Activated CD8-positive, alpha-beta memory T cell treated with anti-CD3 and anti-CD28 coated beads for 4 hours (primary cell): Measurements from ENCODE around the gene NF1.
"Not testable (repeated sequence)": the region's sequence is repeated elsewhere in the genome, so short reads cannot be mapped to it uniquely, and the experiment has no call there.

ENCODE experiments used
- DNase-seq, 2 donors: peaks; one replicate each; pipeline ENCODE4 v3.0.0-alpha.2; 2020; ENCODE audit warnings: low read depth in 2 of 2

NF1 gene

DNA sequence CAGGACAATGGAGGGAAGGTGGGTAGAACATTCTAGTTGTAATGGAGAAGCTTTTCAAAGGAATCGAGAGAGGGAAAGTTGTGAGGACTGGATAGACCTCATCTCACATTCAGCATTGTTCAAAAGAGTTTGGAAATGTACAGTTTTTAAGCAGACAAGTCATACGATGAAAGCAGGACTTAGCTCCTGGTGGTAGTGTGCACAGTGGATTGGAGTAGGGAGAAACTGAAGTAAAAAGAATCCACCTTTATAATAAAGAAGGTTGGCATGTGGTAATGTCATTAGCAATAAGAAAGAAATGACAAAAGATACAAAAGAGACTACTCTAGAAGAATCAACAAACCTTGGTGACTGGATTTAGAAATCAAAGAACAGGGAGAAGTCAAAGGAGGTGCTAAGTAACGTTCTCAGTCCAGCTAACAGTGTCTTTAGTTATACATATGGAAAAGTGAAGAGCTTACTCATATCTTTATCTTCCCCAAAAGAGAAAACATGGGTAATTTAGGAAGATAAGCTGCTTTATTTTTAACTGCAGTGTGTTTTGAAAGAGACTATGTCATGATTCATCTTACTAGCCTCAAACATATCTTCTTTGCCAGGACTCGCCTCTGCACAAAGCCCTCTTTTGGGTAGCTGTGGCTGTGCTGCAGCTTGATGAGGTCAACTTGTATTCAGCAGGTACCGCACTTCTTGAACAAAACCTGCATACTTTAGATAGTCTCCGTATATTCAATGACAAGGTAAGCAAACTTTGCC lies 245.3 kb downstream of the NF1 start:
- no peak for DNase-seq

GRCh38 chr17:31345191-31345747 lies 250.5 kb downstream of the NF1 start:
- DNase-seq, result not testable (repeated sequence)

DNA sequence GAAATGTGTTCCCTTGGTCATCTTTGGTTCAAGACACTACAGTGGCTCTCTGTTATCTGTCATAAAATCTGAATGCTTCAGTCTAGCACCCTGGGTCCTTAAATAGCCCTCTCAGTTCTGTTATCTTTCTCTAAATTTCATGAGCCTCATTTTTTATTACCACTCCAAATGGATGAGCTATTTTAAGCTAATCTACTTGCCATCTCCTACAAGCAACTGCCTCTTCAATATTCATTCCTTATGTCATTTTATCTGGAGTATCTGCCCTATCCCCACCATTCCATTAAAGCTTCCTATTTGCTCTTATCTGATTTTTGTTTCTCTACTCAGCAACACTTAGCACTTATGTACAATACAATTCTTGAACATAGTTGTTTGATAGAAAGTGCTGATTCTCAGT lies 254.7 kb downstream of the NF1 start:
- no peak for DNase-seq

DNA sequence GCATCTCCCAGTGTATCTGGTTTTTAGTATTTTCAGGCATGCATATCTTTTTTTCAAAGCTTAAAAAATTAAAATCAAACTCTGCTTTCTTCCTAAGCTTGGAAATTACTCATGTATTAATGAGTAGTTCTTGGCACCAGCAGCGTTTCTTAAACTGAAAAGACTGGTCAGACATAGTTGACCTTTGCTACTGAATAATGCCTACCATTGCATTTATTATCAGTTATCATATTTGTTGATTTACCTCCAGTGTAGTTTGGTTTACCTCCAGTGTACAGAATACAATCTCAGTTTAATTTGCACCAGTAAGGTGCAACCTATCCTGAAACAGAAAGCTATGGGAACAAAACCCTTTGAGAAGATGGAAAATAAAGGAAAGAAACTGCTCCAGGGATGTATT lies 261.2 kb downstream of the NF1 start:
- no peak for DNase-seq

- no peak for DNase-seq
These were observed 262.3 kb downstream of the NF1 start for GRCh38 chr17:31357091-31357490.

GRCh38 chr17:31357839-31358394 lies 263.1 kb downstream of the NF1 start:
- DNase-seq, result no peak

GRCh38 chr17:31364012-31364411 lies 269.2 kb downstream of the NF1 start:
- no peak for DNase-seq

DNA sequence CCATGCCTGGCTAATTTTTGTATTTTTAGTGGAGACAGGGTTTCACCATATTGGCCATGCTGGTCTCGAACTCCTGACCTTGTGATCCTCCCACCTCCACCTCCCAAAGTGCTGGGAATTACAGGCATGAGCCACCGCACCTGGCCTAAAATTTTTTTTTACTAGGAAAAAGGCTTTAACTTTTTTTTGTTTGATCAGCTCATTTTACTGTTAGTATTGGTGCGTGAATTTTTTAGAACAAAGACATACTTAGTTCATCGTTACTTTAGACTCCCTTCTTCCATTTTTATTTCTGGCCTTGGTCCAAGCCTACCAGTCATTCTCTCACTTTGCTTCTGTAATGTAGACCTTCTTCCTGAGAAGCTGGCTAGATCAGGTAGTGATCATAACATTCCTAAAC lies 271.3 kb downstream of the NF1 start:
- no peak for DNase-seq

DNA sequence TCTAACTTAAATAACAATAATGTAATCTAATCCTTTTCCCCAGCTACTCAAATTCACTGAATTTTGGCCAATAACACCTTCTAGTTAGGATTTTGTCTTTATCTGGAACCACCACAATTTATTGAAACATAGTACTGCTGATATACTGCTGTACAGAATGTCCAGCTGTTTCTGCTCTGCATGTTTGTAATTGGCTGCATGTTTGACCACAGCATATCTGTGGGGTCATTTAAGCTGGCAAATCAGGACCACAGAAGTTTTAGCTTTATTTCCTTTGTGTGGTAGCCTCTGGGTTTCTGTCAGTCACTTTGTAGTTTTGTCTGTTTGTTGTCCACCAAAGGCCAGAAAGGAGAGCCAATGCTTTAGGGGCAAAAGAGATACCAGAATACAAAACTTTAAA lies 274.5 kb downstream of the NF1 start:
- no peak for DNase-seq

GRCh38 chr17:31371511-31372097 lies 276.8 kb downstream of the NF1 start:
- no peak for DNase-seq

DNA sequence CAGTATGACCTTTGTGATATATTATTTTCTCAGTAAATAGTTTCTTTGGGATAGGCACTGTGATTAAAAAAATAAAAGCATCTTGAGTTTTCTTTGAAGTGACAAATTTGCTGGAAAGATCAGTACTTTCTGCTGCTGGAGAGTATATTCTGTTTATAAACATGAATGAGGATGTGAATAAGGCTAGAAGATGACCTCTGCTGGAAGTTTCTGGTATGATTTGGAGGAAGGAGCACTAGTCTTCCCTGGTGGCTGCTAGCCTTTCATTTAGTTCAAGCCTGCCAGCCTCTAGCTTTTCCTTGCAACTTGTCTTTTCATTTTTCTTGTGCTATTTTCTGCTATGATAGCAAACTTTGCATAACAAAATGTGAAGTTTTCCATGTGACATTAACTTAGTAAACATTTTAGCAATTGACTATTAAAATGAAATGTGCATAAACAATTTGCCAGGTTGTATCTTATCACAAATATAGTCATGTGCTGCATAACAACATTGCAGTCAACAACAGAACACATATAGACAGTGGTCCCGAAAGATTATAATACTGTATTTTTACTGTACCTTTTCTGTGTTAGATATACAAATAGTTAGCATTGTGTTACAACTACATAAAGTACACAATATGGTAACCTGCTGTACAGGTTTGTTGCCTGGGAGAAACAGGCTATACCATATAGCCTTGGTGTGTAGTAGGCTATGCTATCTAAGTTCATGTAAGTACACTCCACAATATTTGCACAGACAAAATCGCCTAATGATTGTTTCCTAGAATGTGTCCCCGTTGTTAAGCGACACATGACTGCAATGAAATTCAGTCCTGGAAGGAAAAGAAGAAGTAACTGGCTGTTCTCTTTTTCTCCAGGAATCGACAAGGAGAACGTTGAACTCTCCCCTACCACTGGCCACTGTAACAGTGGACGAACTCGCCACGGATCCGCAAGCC lies 278.6 kb downstream of the NF1 start:
- no peak for DNase-seq

- no peak for DNase-seq
These were observed 279.3 kb downstream of the NF1 start for GRCh38 chr17:31374094-31374447.

- no peak for DNase-seq
These were observed 279.7 kb downstream of the NF1 start for GRCh38 chr17:31374503-31374902.

DNA sequence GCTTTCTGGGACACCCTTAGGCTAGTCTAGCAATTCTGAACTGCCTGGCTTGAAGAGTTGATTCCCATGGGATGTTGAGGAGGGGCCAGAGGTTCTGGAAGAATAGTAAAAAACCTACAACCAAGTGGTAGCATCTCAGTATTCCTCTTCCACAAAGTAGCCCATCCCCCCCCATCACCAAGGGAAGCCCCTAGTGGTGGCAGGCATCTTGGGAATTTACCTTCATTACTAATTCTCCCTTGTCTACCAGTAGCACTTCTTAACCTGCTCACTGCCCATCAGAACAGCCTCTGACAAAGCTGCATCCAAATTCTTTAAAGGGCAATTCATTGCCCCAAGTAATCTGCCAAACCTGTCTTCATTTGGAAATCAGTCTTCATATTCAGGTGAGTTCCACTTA lies 283.9 kb downstream of the NF1 start:
- no peak for DNase-seq

DNA sequence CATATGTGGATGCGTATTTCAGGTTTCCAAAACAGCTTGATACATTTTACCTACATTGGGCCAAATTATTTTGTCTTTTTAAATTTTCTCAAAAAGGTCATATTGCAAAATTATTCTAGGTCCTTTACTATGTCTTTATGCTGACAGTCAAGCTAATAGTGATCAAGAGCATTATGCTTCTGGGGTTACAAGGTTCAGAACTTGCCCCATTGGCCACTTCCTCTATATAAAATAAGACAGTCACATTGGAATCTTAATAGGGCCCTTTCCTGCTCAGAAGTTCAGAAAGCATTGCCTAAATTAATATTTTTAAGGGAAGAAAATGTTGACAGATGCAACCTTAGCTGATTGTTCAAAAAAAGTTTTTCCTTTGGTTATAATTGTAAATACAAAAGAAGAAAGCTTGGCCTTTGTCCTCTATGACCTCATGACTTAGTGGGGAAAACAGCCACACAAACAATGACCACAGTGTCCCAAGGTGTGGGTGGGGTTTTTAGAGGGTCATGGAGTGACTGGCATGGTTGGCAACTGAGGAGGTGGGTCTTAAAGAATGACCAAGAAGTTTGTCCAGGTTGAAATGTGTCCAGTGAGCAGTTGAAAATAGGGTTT lies 284.9 kb downstream of the NF1 start:
- DNase-seq, result no peak

GRCh38 chr17:31381165-31381668 lies 286.4 kb downstream of the NF1 start:
- no peak for DNase-seq

GRCh38 chr17:31382668-31383275 lies 288.0 kb downstream of the NF1 start:
- DNase-seq, result not testable (repeated sequence)

DNA sequence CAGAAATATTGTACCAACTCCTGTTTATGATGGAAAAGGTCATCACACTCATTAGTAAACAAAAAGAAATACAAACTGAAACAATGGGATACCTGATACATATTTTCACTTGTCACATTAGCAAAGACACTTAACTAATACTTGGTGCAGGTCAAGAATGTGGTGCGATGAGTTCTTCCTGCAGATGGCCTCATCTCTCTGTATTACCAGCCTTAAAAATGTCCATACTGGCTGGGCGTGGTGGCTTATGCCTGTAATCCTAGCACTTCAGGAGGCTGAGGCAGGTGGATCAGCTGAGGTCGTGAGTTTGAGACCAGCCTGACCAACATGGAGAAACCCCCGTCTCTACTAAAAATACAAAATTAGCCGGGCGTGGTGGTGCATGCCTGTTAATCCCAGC lies 288.7 kb downstream of the NF1 start:
- not testable (repeated sequence) for DNase-seq

GRCh38 chr17:31385428-31386285 lies 290.9 kb downstream of the NF1 start:
- no peak for DNase-seq

DNA sequence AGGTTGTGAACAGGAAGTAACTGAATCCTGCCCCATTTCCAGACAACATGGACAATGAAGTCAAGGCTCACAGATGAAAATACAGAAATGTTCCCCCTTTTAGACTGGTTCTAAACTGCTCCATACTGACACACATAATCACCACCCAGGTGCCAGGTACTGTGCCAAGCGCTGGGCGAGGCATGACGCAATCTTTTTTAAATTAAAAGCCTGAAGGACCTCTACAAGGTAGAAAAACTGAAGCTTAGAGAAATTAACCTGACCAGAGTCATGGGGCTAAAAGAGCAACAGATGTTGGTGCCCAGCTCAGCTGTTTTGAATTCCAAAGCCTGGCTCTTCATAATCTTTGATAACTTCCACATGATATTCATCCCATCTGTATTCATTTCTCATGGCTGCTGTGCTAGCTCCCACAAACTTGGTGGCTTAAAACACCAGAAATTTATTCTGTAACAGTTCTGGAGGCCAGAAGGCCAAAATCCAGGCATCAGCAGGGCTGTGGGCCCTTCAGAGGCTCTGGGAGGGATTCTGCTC lies 291.8 kb downstream of the NF1 start:
- DNase-seq, result no peak
